Measurements from ENCODE around the gene TMEM11.

GRCh38 chr17:21191698-21192097, 22.3 kb downstream of the TMEM11 start:
- no peak for TF ChIP-seq CTCF (conservative IDR thresholded peaks at IDR 0.05 in 1 of 2, IDR thresholded peaks at IDR 0.05 in 1 of 2; ENCODE audit: extremely low read depth in 1 of 2, insufficient read depth in 1 of 2, low read depth in 1 of 2, low read length in 2 of 2)
- no peak for TF ChIP-seq EZH2 (IDR thresholded peaks at IDR 0.05; ENCODE audit: borderline replicate concordance, low read length)
